Stimulated activated CD4-positive, alpha-beta T cell treated with anti-CD3 and anti-CD28 coated beads, Interleukin-4, amount 100 ng/mL, for 24 hours (primary cell): ENCODE data around the gene OPA1.

Experiments
- DNase-seq: peaks from one replicate; pipeline ENCODE4 v3.0.0-alpha.2; 2020

Gene OPA1

GRCh38 chr3:193712938-193713337 lies 119.9 kb downstream of the OPA1 start:
- DNase-seq, result no peak

GRCh38 chr3:193714523-193715137 lies 121.6 kb downstream of the OPA1 start:
- no peak for DNase-seq

GRCh38 chr3:193716150-193716549 lies 123.1 kb downstream of the OPA1 start:
- no peak for DNase-seq

GRCh38 chr3:193719735-193720134 lies 126.7 kb downstream of the OPA1 start:
- DNase-seq, result no peak

- DNase-seq, result no peak
Measured at GRCh38 chr3:193720169-193720568, 127.2 kb downstream of the OPA1 start.

GRCh38 chr3:193722566-193722965 lies 129.6 kb downstream of the OPA1 start:
- DNase-seq, result no peak

- DNase-seq, result no peak
Measured at GRCh38 chr3:193727089-193727488, 134.1 kb downstream of the OPA1 start.

GRCh38 chr3:193728429-193729087 lies 135.6 kb downstream of the OPA1 start:
- DNase-seq, result no peak

GRCh38 chr3:193729088-193729465 lies 136.1 kb downstream of the OPA1 start:
- DNase-seq, result no peak

- no peak for DNase-seq
Measured at GRCh38 chr3:193729601-193730000, 136.6 kb downstream of the OPA1 start.

- no peak for DNase-seq
Measured at GRCh38 chr3:193730511-193730910, 137.5 kb downstream of the OPA1 start.

- DNase-seq, result no peak
Measured at GRCh38 chr3:193730976-193731375, 138.0 kb downstream of the OPA1 start.

GRCh38 chr3:193731656-193732055 lies 138.6 kb downstream of the OPA1 start:
- no peak for DNase-seq

GRCh38 chr3:193732391-193732790 lies 139.4 kb downstream of the OPA1 start:
- DNase-seq, result no peak

- DNase-seq, result no peak
Measured at GRCh38 chr3:193732827-193733226, 139.8 kb downstream of the OPA1 start.

- no peak for DNase-seq
Measured at GRCh38 chr3:193734737-193735366, 141.8 kb downstream of the OPA1 start.

- DNase-seq, result no peak
Measured at GRCh38 chr3:193735850-193736249, 142.8 kb downstream of the OPA1 start.

GRCh38 chr3:193736616-193737015 lies 143.6 kb downstream of the OPA1 start:
- DNase-seq, result no peak

GRCh38 chr3:193737191-193737751 lies 144.3 kb downstream of the OPA1 start:
- DNase-seq, result no peak

- DNase-seq, result no peak
Measured at GRCh38 chr3:193742628-193743027, 149.6 kb downstream of the OPA1 start.

GRCh38 chr3:193743702-193744047 lies 150.7 kb downstream of the OPA1 start:
- DNase-seq, result no peak

GRCh38 chr3:193744048-193744821 lies 151.2 kb downstream of the OPA1 start:
- no peak for DNase-seq
